Osteocyte (in vitro differentiated cells): ENCODE measurements around the gene DPP10. TPM values are rescaled to one million over a fixed set of nuclear protein-coding genes. Genes with fewer than 3 reads are reported as not detected.

Source experiments
- DNase-seq: peaks from one replicate; pipeline ENCODE4 v3.0.0; 2021; ENCODE audit warnings: mixed read lengths; ENCODE audit not compliant: unreplicated experiment; ENCODE audit errors: extremely low spot score
- H3K27ac Mint-ChIP-seq: one replicate; pipeline ENCODE4 v1.8.0; 2021; ENCODE audit warnings: mild to moderate bottlenecking, mixed read lengths; ENCODE audit not compliant: unreplicated experiment
- H3K27me3 Mint-ChIP-seq: one replicate; pipeline ENCODE4 v1.8.0; 2021; ENCODE audit warnings: mixed read lengths; ENCODE audit not compliant: unreplicated experiment
- H3K36me3 Mint-ChIP-seq: one replicate; pipeline ENCODE4 v1.8.0; 2021; ENCODE audit warnings: mixed read lengths; ENCODE audit not compliant: unreplicated experiment
- H3K4me1 Mint-ChIP-seq: one replicate; pipeline ENCODE4 v1.8.0; 2021; ENCODE audit warnings: mixed read lengths; ENCODE audit not compliant: unreplicated experiment
- H3K4me3 Mint-ChIP-seq: one replicate; pipeline ENCODE4 v1.8.0; 2021; ENCODE audit warnings: mild to moderate bottlenecking, moderate library complexity, mixed read lengths; ENCODE audit not compliant: unreplicated experiment
- H3K9me3 Mint-ChIP-seq: one replicate; pipeline ENCODE4 v1.8.0; 2021; ENCODE audit warnings: mixed read lengths; ENCODE audit not compliant: unreplicated experiment
- CTCF ChIP-seq: fragments of 200-600 bp; sonication (generic); IDR thresholded peaks from 2 replicates; pipeline ENCODE4 v1.5.0; 2021; ENCODE audit warnings: antibody characterized with exemption, mild to moderate bottlenecking, moderate library complexity
- total RNA-seq: library from RNA; stranded (reverse); gene quantifications from 2 replicates; pipeline ENCODE4 v1.2.1, GENCODE V29; 2021

Gene DPP10
- total RNA-seq, 1 donor from 2014 or later: not detected

- TF ChIP-seq CTCF: no peak
- no peak overlapping the region for H3K27ac Mint-ChIP-seq
- no peak overlapping the region for H3K4me3 Mint-ChIP-seq
- no peak for DNase-seq
- H3K27me3 Mint-ChIP-seq: no peaks in the 10 kb centered on the region
- no peaks in the 10 kb centered on the region for H3K36me3 Mint-ChIP-seq
- no peaks in the 10 kb centered on the region for H3K9me3 Mint-ChIP-seq
- H3K4me1 Mint-ChIP-seq: no peaks in the 10 kb centered on the region
These were observed 54.5 kb downstream of the DPP10 start for GRCh38 chr2:114496959-114497358.

GRCh38 chr2:114499101-114499500, 56.7 kb downstream of the DPP10 start:
- no peak for DNase-seq
- Mint-ChIP-seq H3K27ac (no peak overlapping the region), H3K36me3 (no peaks in the 10 kb centered on the region), H3K4me1 (no peaks in the 10 kb centered on the region), H3K27me3 (no peaks in the 10 kb centered on the region), H3K9me3 (peaks cover 1% of the 10 kb centered on the region), H3K4me3 (no peak overlapping the region)
- no peak for TF ChIP-seq CTCF

- Mint-ChIP-seq H3K4me3 (no peak overlapping the region), H3K36me3 (no peaks in the 10 kb centered on the region), H3K27ac (no peak overlapping the region), H3K4me1 (no peaks in the 10 kb centered on the region), H3K27me3 (no peaks in the 10 kb centered on the region), H3K9me3 (peaks cover 5% of the 10 kb centered on the region)
- DNase-seq: no peak
- no peak for TF ChIP-seq CTCF
These were observed 65.3 kb downstream of the DPP10 start for GRCh38 chr2:114507744-114508143.

GRCh38 chr2:114515882-114516281, 73.4 kb downstream of the DPP10 start:
- H3K36me3 Mint-ChIP-seq: no peaks in the 10 kb centered on the region
- H3K27me3 Mint-ChIP-seq: no peaks in the 10 kb centered on the region
- H3K4me3 Mint-ChIP-seq: no peak overlapping the region
- DNase-seq: no peak
- no peak for TF ChIP-seq CTCF
- peaks cover 9% of the 10 kb centered on the region for H3K9me3 Mint-ChIP-seq
- H3K27ac Mint-ChIP-seq: no peak overlapping the region
- H3K4me1 Mint-ChIP-seq: no peaks in the 10 kb centered on the region

- Mint-ChIP-seq H3K27ac (no peak overlapping the region), H3K27me3 (no peaks in the 10 kb centered on the region), H3K9me3 (peaks cover 9% of the 10 kb centered on the region), H3K36me3 (no peaks in the 10 kb centered on the region), H3K4me1 (no peaks in the 10 kb centered on the region), H3K4me3 (no peak overlapping the region)
- no peak for DNase-seq
- TF ChIP-seq CTCF: no peak
These were observed 75.1 kb downstream of the DPP10 start for GRCh38 chr2:114517580-114517979.
